ENCODE results near the gene ZNF106. TPM values are rescaled to one million over a fixed set of nuclear protein-coding genes. Genes with fewer than 3 reads are reported as not detected.

ZNF106 gene
- total RNA-seq, 1 experiment from 2014 or later, result 21.8 TPM

GRCh38 chr15:42405863-42406482, 85.0 kb downstream of the ZNF106 start:
- Histone ChIP-seq H3K4me3 (ENCODE audit: insufficient read depth, low read depth, low read length) (no peak overlapping the region), H3K27me3 (ENCODE audit: control insufficient read depth, insufficient read depth, low read length) (no peaks in the 10 kb centered on the region), H3K36me3 (replicated peaks; ENCODE audit: control insufficient read depth, insufficient read depth, low read length) (no peaks in the 10 kb centered on the region)
- no peak for DNase-seq

GRCh38 chr15:42404461-42405235, 86.3 kb downstream of the ZNF106 start:
- H3K4me3 ChIP-seq (ENCODE audit: insufficient read depth, low read depth, low read length), result no peak overlapping the region
- no peaks in the 10 kb centered on the region for H3K36me3 ChIP-seq (replicated peaks; ENCODE audit: control insufficient read depth, insufficient read depth, low read length)
- no peaks in the 10 kb centered on the region for H3K27me3 ChIP-seq (ENCODE audit: control insufficient read depth, insufficient read depth, low read length)
- DNase-seq, result no peak

GRCh38 chr15:42403389-42403788, 87.6 kb downstream of the ZNF106 start:
- no peaks in the 10 kb centered on the region for H3K27me3 ChIP-seq (ENCODE audit: control insufficient read depth, insufficient read depth, low read length)
- H3K36me3 ChIP-seq (replicated peaks; ENCODE audit: control insufficient read depth, insufficient read depth, low read length), result no peaks in the 10 kb centered on the region
- no peak overlapping the region for H3K4me3 ChIP-seq (ENCODE audit: insufficient read depth, low read depth, low read length)
- no peak for DNase-seq

GRCh38 chr15:42402455-42403205, 88.3 kb downstream of the ZNF106 start:
- H3K4me3 ChIP-seq (ENCODE audit: insufficient read depth, low read depth, low read length), result no peak overlapping the region

GRCh38 chr15:42401544-42402454, 89.1 kb downstream of the ZNF106 start:
- no peaks in the 10 kb centered on the region; the same call in 1 of the 2 replicates for H3K27me3 ChIP-seq (ENCODE audit: control insufficient read depth, insufficient read depth, low read length)
- DNase-seq, result peak; percentile 8
- H3K36me3 ChIP-seq (replicated peaks; ENCODE audit: control insufficient read depth, insufficient read depth, low read length), result no peaks in the 10 kb centered on the region
- no peak overlapping the region for H3K4me3 ChIP-seq (ENCODE audit: insufficient read depth, low read depth, low read length)

More at GRCh38 chr15:42402455-42403205, 88.3 kb downstream of the ZNF106 start:
- no peaks in the 10 kb centered on the region for H3K27me3 ChIP-seq (ENCODE audit: control insufficient read depth, insufficient read depth, low read length)
- H3K36me3 ChIP-seq (replicated peaks; ENCODE audit: control insufficient read depth, insufficient read depth, low read length), result no peaks in the 10 kb centered on the region
- DNase-seq, result no peak

- H3K27me3 ChIP-seq (ENCODE audit: control insufficient read depth, insufficient read depth, low read length), result no peaks in the 10 kb centered on the region; the same call in 1 of the 2 replicates
- no peak overlapping the region for H3K4me3 ChIP-seq (ENCODE audit: insufficient read depth, low read depth, low read length)
These were observed 95.1 kb downstream of the ZNF106 start for GRCh38 chr15:42395838-42396237.

GRCh38 chr15:42394106-42394505, 96.8 kb downstream of the ZNF106 start:
- Histone ChIP-seq H3K27me3 (ENCODE audit: control insufficient read depth, insufficient read depth, low read length) (no peaks in the 10 kb centered on the region; the same call in 1 of the 2 replicates), H3K36me3 (replicated peaks; ENCODE audit: control insufficient read depth, insufficient read depth, low read length) (no peaks in the 10 kb centered on the region), H3K4me3 (ENCODE audit: insufficient read depth, low read depth, low read length) (no peak overlapping the region)
- DNase-seq, result no peak

More at GRCh38 chr15:42395838-42396237, 95.1 kb downstream of the ZNF106 start:
- no peaks in the 10 kb centered on the region for H3K36me3 ChIP-seq (replicated peaks; ENCODE audit: control insufficient read depth, insufficient read depth, low read length)
- DNase-seq, result no peak

GRCh38 chr15:42392309-42393024, 98.5 kb downstream of the ZNF106 start:
- Histone ChIP-seq H3K27me3 (ENCODE audit: control insufficient read depth, insufficient read depth, low read length) (no peaks in the 10 kb centered on the region; the same call in 1 of the 2 replicates), H3K36me3 (replicated peaks; ENCODE audit: control insufficient read depth, insufficient read depth, low read length) (no peaks in the 10 kb centered on the region), H3K4me3 (ENCODE audit: insufficient read depth, low read depth, low read length) (no peak overlapping the region)
- DNase-seq, result no peak

GRCh38 chr15:42387603-42388002, 103.3 kb downstream of the ZNF106 start:
- Histone ChIP-seq H3K4me3 (ENCODE audit: insufficient read depth, low read depth, low read length) (no peak overlapping the region), H3K36me3 (replicated peaks; ENCODE audit: control insufficient read depth, insufficient read depth, low read length) (no peaks in the 10 kb centered on the region), H3K27me3 (ENCODE audit: control insufficient read depth, insufficient read depth, low read length) (peaks cover 10% of the 10 kb centered on the region; the same call in 1 of the 2 replicates)
- DNase-seq, result no peak

GRCh38 chr15:42385980-42386700, 104.8 kb downstream of the ZNF106 start:
- H3K4me3 ChIP-seq (ENCODE audit: insufficient read depth, low read depth, low read length), result no peak overlapping the region
- no peak for DNase-seq
- H3K27me3 ChIP-seq (ENCODE audit: control insufficient read depth, insufficient read depth, low read length), result peaks cover 14% of the 10 kb centered on the region; the same call in 1 of the 2 replicates
- H3K36me3 ChIP-seq (replicated peaks; ENCODE audit: control insufficient read depth, insufficient read depth, low read length), result no peaks in the 10 kb centered on the region

- Histone ChIP-seq H3K36me3 (replicated peaks; ENCODE audit: control insufficient read depth, insufficient read depth, low read length) (no peaks in the 10 kb centered on the region), H3K27me3 (ENCODE audit: control insufficient read depth, insufficient read depth, low read length) (peaks cover 19% of the 10 kb centered on the region; the same call in 1 of the 2 replicates), H3K4me3 (ENCODE audit: insufficient read depth, low read depth, low read length) (no peak overlapping the region)
- peak; percentile 77 for DNase-seq
These were observed 105.5 kb downstream of the ZNF106 start for GRCh38 chr15:42385206-42385979.

GRCh38 chr15:42384597-42384996, 106.3 kb downstream of the ZNF106 start:
- Histone ChIP-seq H3K36me3 (replicated peaks; ENCODE audit: control insufficient read depth, insufficient read depth, low read length) (no peaks in the 10 kb centered on the region), H3K4me3 (ENCODE audit: insufficient read depth, low read depth, low read length) (no peak overlapping the region), H3K27me3 (ENCODE audit: control insufficient read depth, insufficient read depth, low read length) (peaks cover 25% of the 10 kb centered on the region; the same call in 1 of the 2 replicates)
- DNase-seq, result no peak
